Retinal pigment epithelial cell (primary cell): ENCODE results near the gene TACC3.

ENCODE experiments used
- DNase-seq: peaks from one replicate; pipeline ENCODE4 v3.0.0-alpha.2; 2010; ENCODE audit warnings: low read depth
- H3K4me3 ChIP-seq: 2 replicates; pipeline ENCODE4 v1.5.1; 2011; ENCODE audit warnings: mild to moderate bottlenecking, low read length, control low read depth, moderate library complexity
- TF ChIP-seq, protein P1 (sequence below): conservative IDR thresholded peaks from 2 replicates; pipeline ENCODE4 v1.5.1; 2011; ENCODE audit warnings: low read depth, low read length, control low read depth, inconsistent platforms

The TACC3 gene

DNA sequence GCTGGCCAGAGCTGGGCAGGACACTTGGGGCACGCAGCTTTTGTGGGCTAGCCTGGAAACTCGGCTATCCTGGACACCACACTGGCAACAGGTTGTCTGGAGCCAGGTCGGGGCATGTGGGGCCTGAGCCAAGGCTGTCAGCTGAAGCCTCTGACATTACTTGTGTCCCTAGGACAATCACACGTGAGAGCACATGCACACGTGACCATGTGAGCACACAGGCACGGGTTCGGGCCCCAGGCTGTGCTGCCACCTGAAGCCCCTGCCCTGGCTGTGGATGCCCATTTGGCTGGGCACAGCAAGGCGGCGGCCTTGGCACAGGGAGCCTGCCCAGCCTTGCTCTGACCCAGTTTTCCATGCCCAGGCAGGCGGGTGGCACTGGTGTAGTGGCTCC lies 63.1 kb downstream of the TACC3 start:
- H3K4me3 ChIP-seq = no peak overlapping the region
- TF ChIP-seq, protein P1, sequence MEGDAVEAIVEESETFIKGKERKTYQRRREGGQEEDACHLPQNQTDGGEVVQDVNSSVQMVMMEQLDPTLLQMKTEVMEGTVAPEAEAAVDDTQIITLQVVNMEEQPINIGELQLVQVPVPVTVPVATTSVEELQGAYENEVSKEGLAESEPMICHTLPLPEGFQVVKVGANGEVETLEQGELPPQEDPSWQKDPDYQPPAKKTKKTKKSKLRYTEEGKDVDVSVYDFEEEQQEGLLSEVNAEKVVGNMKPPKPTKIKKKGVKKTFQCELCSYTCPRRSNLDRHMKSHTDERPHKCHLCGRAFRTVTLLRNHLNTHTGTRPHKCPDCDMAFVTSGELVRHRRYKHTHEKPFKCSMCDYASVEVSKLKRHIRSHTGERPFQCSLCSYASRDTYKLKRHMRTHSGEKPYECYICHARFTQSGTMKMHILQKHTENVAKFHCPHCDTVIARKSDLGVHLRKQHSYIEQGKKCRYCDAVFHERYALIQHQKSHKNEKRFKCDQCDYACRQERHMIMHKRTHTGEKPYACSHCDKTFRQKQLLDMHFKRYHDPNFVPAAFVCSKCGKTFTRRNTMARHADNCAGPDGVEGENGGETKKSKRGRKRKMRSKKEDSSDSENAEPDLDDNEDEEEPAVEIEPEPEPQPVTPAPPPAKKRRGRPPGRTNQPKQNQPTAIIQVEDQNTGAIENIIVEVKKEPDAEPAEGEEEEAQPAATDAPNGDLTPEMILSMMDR = no peak
- DNase-seq = no peak

- DNase-seq = no peak
- TF ChIP-seq, protein P1 = no peak
These were observed 63.7 kb downstream of the TACC3 start for GRCh38 chr4:1784789-1785591.

DNA sequence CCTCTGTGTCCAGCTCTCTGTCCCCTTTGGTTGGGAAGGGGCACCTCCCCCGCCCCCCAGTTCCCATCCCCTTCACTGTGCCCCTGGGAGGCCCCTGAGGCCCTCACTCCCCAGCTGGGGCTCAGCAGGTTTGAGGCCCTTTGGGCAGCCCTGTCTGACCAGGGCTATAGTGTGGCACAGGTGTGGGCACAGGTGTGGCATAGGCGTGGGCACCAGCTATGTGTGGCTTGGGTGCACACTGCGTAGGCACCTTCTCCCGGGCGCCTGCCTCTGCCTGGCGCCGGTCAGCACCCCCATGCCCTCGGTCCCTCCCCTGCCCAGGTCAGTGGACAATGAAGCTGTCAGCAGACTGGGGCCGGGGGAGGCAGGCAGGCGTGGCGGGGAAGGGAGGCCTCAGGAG lies 64.3 kb downstream of the TACC3 start:
- H3K4me3 ChIP-seq = no peak overlapping the region
- TF ChIP-seq, protein P1 = no peak
- no peak for DNase-seq

More at GRCh38 chr4:1784789-1785591, 63.7 kb downstream of the TACC3 start:
- no peak overlapping the region for H3K4me3 ChIP-seq

- TF ChIP-seq, protein P1 = no peak
- DNase-seq = no peak
- H3K4me3 ChIP-seq = no peak overlapping the region
These were observed 65.4 kb downstream of the TACC3 start for GRCh38 chr4:1786544-1787362.

DNA sequence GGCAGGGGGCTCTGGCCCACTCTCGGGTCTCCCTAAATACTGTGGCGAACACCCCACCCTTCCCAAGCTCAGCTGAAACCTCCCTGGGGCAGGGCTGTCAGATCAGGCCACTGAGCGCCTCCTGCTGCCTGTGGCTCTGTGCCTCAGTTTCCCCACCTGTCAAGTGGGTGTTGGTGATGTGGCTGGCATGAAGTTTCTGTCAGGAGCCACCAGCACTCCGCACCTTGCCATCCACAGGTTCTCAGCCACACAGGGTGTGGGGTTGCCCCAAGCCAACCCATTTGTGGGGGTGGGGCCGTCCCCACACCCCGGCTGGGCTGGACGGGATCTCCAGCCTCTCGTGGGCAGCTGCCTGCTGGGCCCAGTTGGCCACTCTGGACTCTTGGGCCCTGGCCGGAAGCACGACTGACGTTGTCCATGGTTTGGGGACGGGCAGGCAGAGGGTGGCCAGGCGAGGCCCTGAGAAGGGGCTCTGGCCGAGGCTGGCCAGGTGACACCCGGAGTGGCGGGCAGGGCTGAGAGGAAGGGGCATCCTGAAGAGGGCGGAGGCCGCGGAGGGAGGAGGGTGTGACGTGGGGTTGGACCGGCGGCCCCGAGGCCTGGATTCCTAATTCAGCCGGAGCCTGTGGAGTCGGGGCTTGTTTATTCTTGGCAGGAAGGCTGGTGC lies 66.2 kb downstream of the TACC3 start:
- no peak for DNase-seq
- TF ChIP-seq, protein P1 = no peak
- no peak overlapping the region for H3K4me3 ChIP-seq

- DNase-seq = no peak
- no peak overlapping the region for H3K4me3 ChIP-seq
- TF ChIP-seq, protein P1 = no peak
These were observed 67.1 kb downstream of the TACC3 start for GRCh38 chr4:1788254-1788973.
